Endothelial cell of umbilical vein (primary cell): ENCODE results near the gene WDR7. TPM values are rescaled to one million over a fixed set of nuclear protein-coding genes. Genes with fewer than 3 reads are reported as not detected.

ENCODE experiments used
- BruUV-seq: library from RNA; stranded (reverse); fragments of 400-500 nt; replicated peaks from 2 replicates; lab custom pipeline; 2021; lab: Mats Ljungman, UMichigan
- CTCF ChIA-PET: fragments of 300-600, 350-600 bp; sonication (Branson Sonifier 250); formaldehyde crosslinking; loops from one replicate; lab custom pipeline; 2021; ENCODE audit warnings: antibody characterized with exemption, inconsistent platforms; lab: Charles Lee
- POLR2A ChIA-PET: fragments of 300-600, 350-600 bp; sonication (Branson Sonifier 250); formaldehyde crosslinking; loops from one replicate; lab custom pipeline; 2021; ENCODE audit warnings: antibody characterized with exemption, inconsistent platforms; lab: Charles Lee
- DNase-seq: peaks from one replicate; pipeline ENCODE4 v3.0.0-alpha.2; 2011; ENCODE audit warnings: low read depth, low spot score
- FAIRE-seq: peaks from 2 replicates; lab custom pipeline; 2011; peaks lifted over from hg19 to GRCh38; lab: Jason Lieb, UNC
- H2AFZ ChIP-seq: 2 replicates; pipeline ENCODE4 v1.6.0; 2012; ENCODE audit warnings: low read depth, low read length, control low read depth, inconsistent platforms
- H3K27ac ChIP-seq: 2 replicates; pipeline ENCODE4 v1.5.1; 2011; ENCODE audit warnings: low read depth, mild to moderate bottlenecking, control low read depth, low read length, moderate library complexity; ENCODE audit not compliant: insufficient read depth
- H3K27me3 ChIP-seq, 2 experiments: 2 replicates each; pipeline versions ENCODE4 v1.6.0 to v1.6.1; 2011; ENCODE audit warnings: low read length in 2 of 2, mixed read lengths in 1 of 2; ENCODE audit not compliant: control insufficient read depth in 2 of 2, insufficient read depth in 2 of 2
- H3K36me3 ChIP-seq, 2 experiments: 2 replicates in 1 of 2; 3 replicates in 1 of 2; pipeline ENCODE4 v1.5.1; 2011; ENCODE audit warnings: low read length in 2 of 2, mild to moderate bottlenecking in 1 of 2, moderate library complexity in 1 of 2; ENCODE audit not compliant: control insufficient read depth in 2 of 2, insufficient read depth in 2 of 2; ENCODE audit errors: extremely low read depth in 1 of 2
- H3K4me1 ChIP-seq: 3 replicates; pipeline ENCODE4 v1.5.1; 2011; ENCODE audit warnings: mild to moderate bottlenecking, low read length; ENCODE audit not compliant: control insufficient read depth, insufficient read depth; ENCODE audit errors: extremely low read depth
- H3K4me2 ChIP-seq: 2 replicates; pipeline ENCODE4 v1.6.1; 2011; ENCODE audit warnings: low read length, control low read depth, mixed read lengths; ENCODE audit not compliant: insufficient read depth
- H3K4me3 ChIP-seq, 3 experiments: fragments of 200-600 bp in 1 of 3; sonication (generic), shearing (Covaris generic) in 1 of 3; replicated peaks in 1 of 3; 2 replicates each; pipeline ENCODE4 v1.5.1; 2011 to 2016; ENCODE audit warnings: control low read depth in 3 of 3, low read length in 3 of 3, mild to moderate bottlenecking in 2 of 3, inconsistent platforms in 1 of 3, low read depth in 1 of 3, moderate library complexity in 1 of 3; ENCODE audit not compliant: insufficient read depth in 1 of 3
- H3K79me2 ChIP-seq: 2 replicates; pipeline ENCODE4 v1.6.0; 2012; ENCODE audit warnings: low read length, inconsistent platforms; ENCODE audit not compliant: control insufficient read depth, insufficient read depth
- H3K9ac ChIP-seq: replicated peaks from 2 replicates; pipeline ENCODE3; 2011; ENCODE audit warnings: low read length, control low read depth; ENCODE audit not compliant: insufficient read depth; ENCODE audit errors: extremely low read depth
- H3K9me1 ChIP-seq: replicated peaks from 3 replicates; pipeline ENCODE4 v1.6.0; 2011; ENCODE audit warnings: mild to moderate bottlenecking, low read length; ENCODE audit not compliant: control insufficient read depth, insufficient read depth; ENCODE audit errors: extremely low read depth
- H3K9me3 ChIP-seq: replicated peaks from 2 replicates; pipeline ENCODE4 v1.5.1; 2012; ENCODE audit warnings: low read length, inconsistent platforms; ENCODE audit not compliant: control insufficient read depth, insufficient read depth
- H4K20me1 ChIP-seq: replicated peaks from 2 replicates; pipeline ENCODE3; 2011; ENCODE audit warnings: mild to moderate bottlenecking, low read length; ENCODE audit not compliant: control insufficient read depth, insufficient read depth; ENCODE audit errors: extremely low read depth
- EZH2 ChIP-seq: IDR thresholded peaks from 2 replicates; pipeline ENCODE4 v1.6.1; 2012; ENCODE audit warnings: borderline replicate concordance, low read depth, mild to moderate bottlenecking, moderate library complexity, low read length, inconsistent platforms; ENCODE audit not compliant: severe bottlenecking
- FOS ChIP-seq: IDR thresholded peaks from 2 replicates; pipeline ENCODE4 v1.6.1; 2011; ENCODE audit warnings: mild to moderate bottlenecking, low read length, moderate library complexity, borderline replicate concordance; ENCODE audit not compliant: insufficient read depth
- GATA2 ChIP-seq: IDR thresholded peaks from 2 replicates; pipeline ENCODE4 v1.7.0; 2011; ENCODE audit warnings: low read depth, mild to moderate bottlenecking, moderate library complexity, mixed read lengths, low read length; ENCODE audit not compliant: insufficient read length, insufficient read depth
- JUN ChIP-seq: IDR thresholded peaks from 2 replicates; pipeline ENCODE4 v1.6.1; 2011; ENCODE audit warnings: borderline replicate concordance, low read depth; ENCODE audit not compliant: insufficient read length, insufficient read depth
- MYC ChIP-seq: IDR thresholded peaks from one replicate; pipeline ENCODE4 v1.6.1; 2011; ENCODE audit warnings: mild to moderate bottlenecking, low read depth, low read length
- POLR2A ChIP-seq: IDR thresholded peaks from 2 replicates; pipeline ENCODE4 v1.6.1; 2012; ENCODE audit warnings: low read depth, mild to moderate bottlenecking, control low read depth, low read length
- POLR2AphosphoS5 ChIP-seq: IDR thresholded peaks from 2 replicates; pipeline ENCODE4 v1.6.1; 2012; ENCODE audit warnings: low read depth, mild to moderate bottlenecking, control low read depth, low read length, moderate library complexity; ENCODE audit not compliant: insufficient read depth
- dilution Hi-C: fragments of 300-500 bp; cut with MboI; formaldehyde crosslinking; loops from one replicate; pipeline ENCODE4 v1.15.0; 2019; ENCODE audit warnings: low sequenced_read_pairs; ENCODE audit not compliant: extremely low pct_ligation_motif_present
- intact Hi-C: fragments of 100-400 bp; cut with micrococcal nuclease; formaldehyde crosslinking; loops from one replicate; pipeline ENCODE4 v1.10.0; 2022
- polyA plus RNA-seq, 4 experiments: library from polyadenylated mRNA; depleted of rRNA in 3 of 4; stranded (reverse) in 3 of 4; unstranded in 1 of 4; fragments of >200 nt; gene quantifications; 2 replicates each; pipeline versions ENCODE4 v1.2.1 to v1.2.3, GENCODE V29; 2011 to 2012; ENCODE audit warnings: missing spikeins in 1 of 4
- total RNA-seq: library from RNA; stranded (reverse); gene quantifications from 2 replicates; pipeline ENCODE4 v1.2.3, GENCODE V29; 2021
- TF ChIP-seq, protein P1 (sequence below), 2 donors: IDR thresholded peaks; 1 replicate in 1 of 2; 2 replicates in 1 of 2; pipeline ENCODE4 v1.5.1; 2011; ENCODE audit warnings: low read length in 2 of 2, mild to moderate bottlenecking in 2 of 2, moderate library complexity in 2 of 2, control low read depth in 1 of 2, inconsistent platforms in 1 of 2, low read depth in 1 of 2; ENCODE audit not compliant: insufficient read depth in 1 of 2; ENCODE audit errors: extremely low read depth in 1 of 2
- TF ChIP-seq, protein P2 (sequence below): IDR thresholded peaks from 2 replicates; pipeline ENCODE4 v1.6.1; 2011; ENCODE audit not compliant: insufficient read depth, insufficient read length

Gene WDR7
- total and polyA plus RNA-seq, 2 donors (not counting 3 experiments of a cell fraction or from before 2014, with no cell fraction given) = 5.9 to 19.0 TPM

DNA sequence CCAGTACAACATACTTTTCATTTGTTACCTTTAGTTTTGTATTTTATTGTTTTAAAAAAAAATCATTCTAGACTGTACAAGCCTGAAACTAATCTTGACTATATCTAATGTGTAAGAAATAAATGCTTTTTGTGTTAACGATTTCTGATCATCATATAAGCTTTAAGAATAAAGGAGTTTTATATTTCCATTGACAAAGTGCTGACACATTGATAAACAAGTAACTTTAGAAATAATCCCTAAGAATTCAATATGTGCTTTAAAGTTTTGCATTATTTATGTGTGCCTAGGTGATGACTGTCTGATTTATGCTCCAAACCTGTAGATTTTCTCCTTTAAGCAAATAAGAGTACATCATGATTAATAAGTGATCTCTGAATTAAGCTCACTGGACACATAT, 248.5 kb downstream of the WDR7 start:
- Histone ChIP-seq H3K9me3 (no peaks in the 10 kb centered on the region), H3K4me3 (no peak overlapping the region), H3K36me3 (no peaks in the 10 kb centered on the region), H3K79me2 (no peaks in the 10 kb centered on the region), H2AFZ (no peak overlapping the region), H3K4me1 (no peaks in the 10 kb centered on the region), H3K27me3 (no peaks in the 10 kb centered on the region), H3K27ac (no peak overlapping the region), H3K9ac (no peak overlapping the region), H3K9me1 (no peaks in the 10 kb centered on the region), H3K4me2 (no peak overlapping the region), H4K20me1 (no peaks in the 10 kb centered on the region)
- intact Hi-C loops (no loop called here), dilution Hi-C loops (no loop called here)
- DNase-seq (no peak), FAIRE-seq (no peak)
- ChIA-PET CTCF (no interaction called here), POLR2A (no interaction called here)
- TF ChIP-seq GATA2 (no peak), POLR2A (no peak)
- no TSS peak for BruUV-seq

DNA sequence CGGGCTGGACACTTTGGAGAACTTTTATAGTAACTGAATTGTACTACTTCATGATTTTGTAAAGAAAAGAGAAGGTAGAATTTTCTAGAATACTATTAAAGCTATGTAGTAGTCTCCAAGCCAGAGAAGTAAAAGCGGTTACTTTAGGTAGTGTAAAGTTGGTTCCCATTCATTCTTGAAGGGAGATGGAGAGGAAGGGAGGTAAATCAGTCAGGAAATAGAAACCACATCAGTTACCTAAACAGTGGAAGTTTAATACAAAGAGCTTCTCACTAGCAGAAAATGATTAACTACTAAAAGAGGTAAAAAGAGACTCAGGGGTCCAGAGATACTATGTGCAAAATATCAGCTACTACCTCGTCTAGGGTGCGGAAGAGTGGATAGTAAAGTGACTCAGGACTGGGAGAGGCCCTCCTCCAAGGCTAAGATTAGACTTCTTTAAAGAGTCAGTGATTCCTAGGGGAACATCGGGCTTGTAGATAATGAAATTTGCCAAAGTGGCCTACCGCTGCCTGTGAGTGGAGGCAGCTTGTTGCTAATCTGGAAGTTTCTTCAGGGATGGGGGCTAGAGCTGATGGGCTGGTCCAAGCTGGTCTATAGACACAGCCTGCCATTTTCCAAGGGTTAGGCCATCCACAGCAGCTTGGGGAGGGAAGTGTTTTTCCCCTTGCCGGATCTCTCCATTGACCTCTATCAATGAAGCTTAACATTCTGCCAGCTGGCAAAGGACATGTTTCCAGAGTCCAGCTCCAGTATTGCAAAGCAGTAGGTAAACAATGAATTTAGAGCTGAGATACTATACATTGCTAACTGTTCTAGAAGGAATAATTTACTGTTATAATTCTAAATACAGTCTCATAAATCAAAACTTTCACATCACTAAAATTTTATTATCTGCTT, 249.3 kb downstream of the WDR7 start:
- Histone ChIP-seq H3K27me3 (no peaks in the 10 kb centered on the region), H3K36me3 (no peaks in the 10 kb centered on the region), H3K4me1 (no peaks in the 10 kb centered on the region), H3K9me3 (no peaks in the 10 kb centered on the region), H3K9ac (no peak overlapping the region), H2AFZ (no peak overlapping the region), H3K4me2 (no peak overlapping the region), H3K4me3 (no peak overlapping the region), H3K27ac (no peak overlapping the region), H4K20me1 (no peaks in the 10 kb centered on the region), H3K79me2 (no peaks in the 10 kb centered on the region), H3K9me1 (no peaks in the 10 kb centered on the region)
- dilution Hi-C loops = no loop called here
- no TSS peak for BruUV-seq
- intact Hi-C loops = no loop called here
- POLR2A ChIA-PET = no interaction called here
- TF ChIP-seq POLR2AphosphoS5 (no peak), MYC (no peak), GATA2 (no peak), FOS (no peak), EZH2 (no peak), JUN (no peak), POLR2A (no peak)
- TF ChIP-seq, protein P1, sequence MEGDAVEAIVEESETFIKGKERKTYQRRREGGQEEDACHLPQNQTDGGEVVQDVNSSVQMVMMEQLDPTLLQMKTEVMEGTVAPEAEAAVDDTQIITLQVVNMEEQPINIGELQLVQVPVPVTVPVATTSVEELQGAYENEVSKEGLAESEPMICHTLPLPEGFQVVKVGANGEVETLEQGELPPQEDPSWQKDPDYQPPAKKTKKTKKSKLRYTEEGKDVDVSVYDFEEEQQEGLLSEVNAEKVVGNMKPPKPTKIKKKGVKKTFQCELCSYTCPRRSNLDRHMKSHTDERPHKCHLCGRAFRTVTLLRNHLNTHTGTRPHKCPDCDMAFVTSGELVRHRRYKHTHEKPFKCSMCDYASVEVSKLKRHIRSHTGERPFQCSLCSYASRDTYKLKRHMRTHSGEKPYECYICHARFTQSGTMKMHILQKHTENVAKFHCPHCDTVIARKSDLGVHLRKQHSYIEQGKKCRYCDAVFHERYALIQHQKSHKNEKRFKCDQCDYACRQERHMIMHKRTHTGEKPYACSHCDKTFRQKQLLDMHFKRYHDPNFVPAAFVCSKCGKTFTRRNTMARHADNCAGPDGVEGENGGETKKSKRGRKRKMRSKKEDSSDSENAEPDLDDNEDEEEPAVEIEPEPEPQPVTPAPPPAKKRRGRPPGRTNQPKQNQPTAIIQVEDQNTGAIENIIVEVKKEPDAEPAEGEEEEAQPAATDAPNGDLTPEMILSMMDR (IDR thresholded peaks at IDR 0.05; ENCODE audit: extremely low read depth in 1 of 2, insufficient read depth in 1 of 2, low read depth in 1 of 2, low read length in 2 of 2) = no peak
- TF ChIP-seq, protein P2, sequence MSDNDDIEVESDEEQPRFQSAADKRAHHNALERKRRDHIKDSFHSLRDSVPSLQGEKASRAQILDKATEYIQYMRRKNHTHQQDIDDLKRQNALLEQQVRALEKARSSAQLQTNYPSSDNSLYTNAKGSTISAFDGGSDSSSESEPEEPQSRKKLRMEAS = no peak
- CTCF ChIA-PET = interaction anchor here (0.8 kb wide), 1 partner anchor 10 kb away, joined by 3 read pairs; no protein-coding TSS in a partner anchor
- FAIRE-seq = no peak
- DNase-seq = peak; percentile 17
